Measurements from ENCODE around the gene DEFB126. TPM values are rescaled to one million over a fixed set of nuclear protein-coding genes. Genes with fewer than 3 reads are reported as not detected.

DEFB126 gene
- total and polyA plus RNA-seq, 2 donors, result not detected

DNA sequence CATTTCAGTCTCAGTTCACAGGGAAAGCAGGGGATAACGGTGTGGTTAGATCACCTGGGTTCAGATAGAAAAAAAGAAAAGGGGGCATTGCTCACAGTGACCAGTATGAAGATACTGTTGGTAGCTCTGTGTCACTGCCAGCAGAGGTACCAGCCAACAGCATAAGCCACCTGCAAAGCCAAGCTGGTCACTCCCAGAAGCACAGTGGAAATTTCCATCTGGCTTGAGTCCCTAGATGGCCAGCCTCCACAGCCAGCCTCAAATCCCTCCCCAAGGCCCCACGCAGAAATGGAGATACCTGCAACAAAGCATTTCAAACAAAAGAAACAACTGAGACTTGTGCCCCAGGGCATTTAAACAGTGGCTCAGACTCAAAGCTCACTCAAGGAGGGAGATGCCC is 26.5 kb downstream of the DEFB126 start:
- no peaks in the 10 kb centered on the region for H3K36me3 ChIP-seq (ENCODE audit: insufficient read depth)
- WGBS, result 72% methylated on average over 2 of the region's 2 CpGs
- no peak overlapping the region for H3K27ac ChIP-seq (ENCODE audit: low read depth)
- no peak overlapping the region for H3K4me3 ChIP-seq (ENCODE audit: low read depth, low read length)
- H3K4me1 ChIP-seq (ENCODE audit: insufficient read depth), result no peaks in the 10 kb centered on the region
- no peak for DNase-seq (ENCODE audit: extremely low spot score)

DNA sequence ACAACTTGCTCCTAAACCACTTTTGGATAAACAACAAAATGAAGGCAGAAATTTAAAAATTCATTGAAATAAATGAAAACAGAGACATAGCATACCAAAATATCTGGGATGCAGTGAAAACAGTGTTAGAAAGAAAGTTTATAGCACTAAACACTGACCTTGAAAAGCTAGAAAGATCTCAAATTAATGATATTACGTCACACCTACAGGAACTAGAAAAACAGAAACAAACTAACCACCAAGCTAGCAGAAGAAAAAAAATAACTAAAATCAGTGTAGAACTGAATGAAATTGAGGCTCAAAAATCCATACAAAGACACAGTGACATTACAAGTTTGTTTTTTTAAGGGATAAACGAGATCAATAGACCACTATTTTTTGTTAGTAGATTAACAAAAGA is 41.9 kb downstream of the DEFB126 start:
- Histone ChIP-seq H3K27ac (ENCODE audit: low read depth) (no peak overlapping the region), H3K4me3 (ENCODE audit: low read depth, low read length) (no peak overlapping the region), H3K4me1 (ENCODE audit: insufficient read depth) (no peaks in the 10 kb centered on the region), H3K36me3 (ENCODE audit: insufficient read depth) (no peaks in the 10 kb centered on the region)
- DNase-seq (ENCODE audit: extremely low spot score), result no peak
- WGBS, result 51% methylated on average over 2 of the region's 2 CpGs

DNA sequence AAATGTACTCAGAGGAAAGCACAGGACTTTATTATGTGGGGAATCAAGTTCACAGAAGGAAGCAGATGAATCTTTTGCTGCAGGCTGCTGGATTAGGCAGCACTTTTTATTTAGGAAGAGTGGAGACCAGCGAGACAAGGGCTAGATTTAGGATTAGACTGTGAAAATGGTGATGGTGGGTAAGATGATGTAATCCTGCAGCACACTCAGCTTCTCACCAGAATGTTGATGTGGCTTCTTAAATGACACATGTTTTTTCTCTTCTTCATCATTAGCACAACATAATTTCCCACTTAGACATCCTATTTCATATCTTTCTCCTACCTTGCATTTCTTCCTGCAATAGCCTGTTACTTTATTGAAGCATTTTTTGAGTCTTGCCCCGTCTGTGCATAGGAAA is 45.3 kb downstream of the DEFB126 start:
- 56% methylated on average over 2 of the region's 2 CpGs for WGBS
- Histone ChIP-seq H3K36me3 (ENCODE audit: insufficient read depth) (no peaks in the 10 kb centered on the region), H3K4me3 (ENCODE audit: low read depth, low read length) (no peak overlapping the region), H3K27ac (ENCODE audit: low read depth) (no peak overlapping the region), H3K4me1 (ENCODE audit: insufficient read depth) (no peaks in the 10 kb centered on the region)
- DNase-seq (ENCODE audit: extremely low spot score), result no peak

GRCh38 chr20:189611-190010 is 47.2 kb downstream of the DEFB126 start, which contains the start of gene DEFB128:
TSS of gene DEFB128 (minus strand) at chr20:189711. CDS start at chr20:189623, 88 bp downstream.
- Histone ChIP-seq H3K4me1 (ENCODE audit: insufficient read depth) (no peaks in the 10 kb centered on the region), H3K4me3 (ENCODE audit: low read depth, low read length) (no peak within 1 kb of the TSS), H3K36me3 (ENCODE audit: insufficient read depth) (no peaks in the 10 kb centered on the region), H3K27ac (ENCODE audit: low read depth) (no peak within 1 kb of the TSS)
- DNase-seq (ENCODE audit: extremely low spot score), result no peak
- 63% methylated on average over 7 of the region's 7 CpGs for WGBS

Other genes starting within 250 kb of the DEFB126 start
- gene DEFB125, start 54.9 kb upstream of the DEFB126 start, total RNA-seq, result not detected
- not detected for gene DEFB125, start 54.9 kb upstream of the DEFB126 start, polyA plus RNA-seq
- not detected for gene DEFB127, start 14.9 kb downstream of the DEFB126 start, total RNA-seq
- gene DEFB127, start 14.9 kb downstream of the DEFB126 start, polyA plus RNA-seq, result not detected
- not detected for gene DEFB128, start 47.1 kb downstream of the DEFB126 start, total RNA-seq
- not detected for gene DEFB128, start 47.1 kb downstream of the DEFB126 start, polyA plus RNA-seq
- not detected for gene DEFB129, start 84.7 kb downstream of the DEFB126 start, total RNA-seq
- gene DEFB129, start 84.7 kb downstream of the DEFB126 start, polyA plus RNA-seq, result not detected
- not detected for gene DEFB132, start 115.1 kb downstream of the DEFB126 start, total RNA-seq
- gene DEFB132, start 115.1 kb downstream of the DEFB126 start, polyA plus RNA-seq, result 0.04 TPM
- gene C20orf96, start 148.2 kb downstream of the DEFB126 start, total RNA-seq, result 5.0 TPM
- gene C20orf96, start 148.2 kb downstream of the DEFB126 start, polyA plus RNA-seq, result 6.4 TPM
- gene ZCCHC3, start 155.0 kb downstream of the DEFB126 start, total RNA-seq, result 18.0 TPM
- 14.2 TPM for gene ZCCHC3, start 155.0 kb downstream of the DEFB126 start, polyA plus RNA-seq
- gene SOX12, start 183.0 kb downstream of the DEFB126 start, total RNA-seq, result 3.4 TPM
- 11.1 TPM for gene SOX12, start 183.0 kb downstream of the DEFB126 start, polyA plus RNA-seq
- gene NRSN2, start 204.5 kb downstream of the DEFB126 start, total RNA-seq, result 10.8 TPM
- gene NRSN2, start 204.5 kb downstream of the DEFB126 start, polyA plus RNA-seq, result 47.5 TPM
- gene TRIB3, start 238.2 kb downstream of the DEFB126 start, total RNA-seq, result 3.9 TPM
- 6.3 TPM for gene TRIB3, start 238.2 kb downstream of the DEFB126 start, polyA plus RNA-seq

All from urinary bladder (tissue), 4 donors.